Testis (tissue), 3 donors: Measurements from ENCODE around the gene GLIS1. TPM values are rescaled to one million over a fixed set of nuclear protein-coding genes. Genes with fewer than 3 reads are reported as not detected.

Experiments
- DNase-seq: peaks from one replicate; pipeline ENCODE4 v3.0.0-alpha.2; 2019
- H3K27ac ChIP-seq, 2 donors: fragments of 200-600 bp; sonication (generic); one replicate each; pipeline ENCODE4 v1.5.1; 2019
- H3K27me3 ChIP-seq: fragments of 200-600 bp; sonication (generic); one replicate; pipeline ENCODE4 v1.5.1; 2019
- H3K36me3 ChIP-seq: fragments of 200-600 bp; sonication (generic); one replicate; pipeline ENCODE4 v1.5.1; 2017; ENCODE audit warnings: low read depth; ENCODE audit errors: missing control alignments
- H3K4me1 ChIP-seq: fragments of 200-600 bp; sonication (generic); one replicate; pipeline ENCODE4 v1.5.1; 2019
- H3K4me3 ChIP-seq, 2 donors: fragments of 200-600 bp; sonication (generic); one replicate each; pipeline ENCODE4 v1.5.1; 2017 to 2019
- H3K9me3 ChIP-seq: fragments of 200-600 bp; sonication (generic); one replicate; pipeline ENCODE4 v1.5.1; 2017
- POLR2A ChIP-seq: fragments of 450-650 bp; IDR thresholded peaks from one replicate; pipeline ENCODE4 v1.6.1; 2017; ENCODE audit warnings: antibody characterized with exemption, mild to moderate bottlenecking, moderate library complexity
- WGBS, 2 donors: methylation state at CpG; one replicate each; pipeline ENCODE4 v1.1.5; 2018; 5-methylcytosine and 5-hydroxymethylcytosine counted together
- intact Hi-C: fragments of 100-400 bp; cut with DNase I; formaldehyde crosslinking; loops from one replicate; pipeline ENCODE4 v1.15.1; 2023; ENCODE audit warnings: low total_unique reads
- polyA plus RNA-seq: library from polyadenylated mRNA; stranded (reverse); fragments of 350-450 nt; fragmentation: Illumina TruSeq; extraction: RNeasy Lipid Tissue Mini Kit (QIAGEN cat#74804); gene quantifications from one replicate; pipeline ENCODE4 v1.2.3, GENCODE V29; 2014; ENCODE audit warnings: low read depth, low replicate concordance; ENCODE audit not compliant: insufficient read depth
- total RNA-seq, 2 donors: library from RNA; depleted of rRNA; stranded (reverse); fragments of >200 nt; gene quantifications; one replicate each; pipeline ENCODE4 v1.2.3, GENCODE V29; 2016
- TF ChIP-seq, protein P1 (sequence below), 3 experiments: fragments of 450-650 bp in 2 of 3; fragments of 200-600 bp in 1 of 3; sonication (generic) in 1 of 3; IDR thresholded peaks; one replicate each; pipeline ENCODE4 v1.5.1; 2016 to 2019; ENCODE audit warnings: antibody characterized with exemption in 3 of 3, mild to moderate bottlenecking in 2 of 3, moderate library complexity in 1 of 3

Gene GLIS1
- total and polyA plus RNA-seq, 3 donors from 2014 or later = 2.9 to 6.1 (median 3.8) TPM

- intact Hi-C loops = no loop called here
- 89 to 100% methylated on average over 9 to 11 of the region's 11 CpGs for WGBS, 2 donors
- no peak overlapping the region for H3K4me3 ChIP-seq
- no peaks in the 10 kb centered on the region for H3K27me3 ChIP-seq
- DNase-seq = no peak
- no peaks in the 10 kb centered on the region for H3K9me3 ChIP-seq
- TF ChIP-seq, protein P1, sequence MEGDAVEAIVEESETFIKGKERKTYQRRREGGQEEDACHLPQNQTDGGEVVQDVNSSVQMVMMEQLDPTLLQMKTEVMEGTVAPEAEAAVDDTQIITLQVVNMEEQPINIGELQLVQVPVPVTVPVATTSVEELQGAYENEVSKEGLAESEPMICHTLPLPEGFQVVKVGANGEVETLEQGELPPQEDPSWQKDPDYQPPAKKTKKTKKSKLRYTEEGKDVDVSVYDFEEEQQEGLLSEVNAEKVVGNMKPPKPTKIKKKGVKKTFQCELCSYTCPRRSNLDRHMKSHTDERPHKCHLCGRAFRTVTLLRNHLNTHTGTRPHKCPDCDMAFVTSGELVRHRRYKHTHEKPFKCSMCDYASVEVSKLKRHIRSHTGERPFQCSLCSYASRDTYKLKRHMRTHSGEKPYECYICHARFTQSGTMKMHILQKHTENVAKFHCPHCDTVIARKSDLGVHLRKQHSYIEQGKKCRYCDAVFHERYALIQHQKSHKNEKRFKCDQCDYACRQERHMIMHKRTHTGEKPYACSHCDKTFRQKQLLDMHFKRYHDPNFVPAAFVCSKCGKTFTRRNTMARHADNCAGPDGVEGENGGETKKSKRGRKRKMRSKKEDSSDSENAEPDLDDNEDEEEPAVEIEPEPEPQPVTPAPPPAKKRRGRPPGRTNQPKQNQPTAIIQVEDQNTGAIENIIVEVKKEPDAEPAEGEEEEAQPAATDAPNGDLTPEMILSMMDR (IDR thresholded peaks at IDR 0.05) = no peak
- no peak for TF ChIP-seq POLR2A
- no peaks in the 10 kb centered on the region for H3K36me3 ChIP-seq
- no peak overlapping the region for H3K27ac ChIP-seq
- no peaks in the 10 kb centered on the region for H3K4me1 ChIP-seq
Measured at GRCh38 chr1:53690411-53690810, 48.6 kb downstream of the GLIS1 start.

GRCh38 chr1:53689736-53690326, 49.1 kb downstream of the GLIS1 start:
- Histone ChIP-seq H3K27ac (no peak overlapping the region), H3K4me1 (no peaks in the 10 kb centered on the region), H3K27me3 (no peaks in the 10 kb centered on the region), H3K36me3 (no peaks in the 10 kb centered on the region), H3K9me3 (no peaks in the 10 kb centered on the region), H3K4me3 (no peak overlapping the region)
- DNase-seq = no peak
- intact Hi-C loops = no loop called here
- TF ChIP-seq, protein P1 (IDR thresholded peaks at IDR 0.05) = no peak
- no peak for TF ChIP-seq POLR2A
- 83% methylated on average over 9 to 12 of the region's 12 CpGs for WGBS, 2 donors

DNA sequence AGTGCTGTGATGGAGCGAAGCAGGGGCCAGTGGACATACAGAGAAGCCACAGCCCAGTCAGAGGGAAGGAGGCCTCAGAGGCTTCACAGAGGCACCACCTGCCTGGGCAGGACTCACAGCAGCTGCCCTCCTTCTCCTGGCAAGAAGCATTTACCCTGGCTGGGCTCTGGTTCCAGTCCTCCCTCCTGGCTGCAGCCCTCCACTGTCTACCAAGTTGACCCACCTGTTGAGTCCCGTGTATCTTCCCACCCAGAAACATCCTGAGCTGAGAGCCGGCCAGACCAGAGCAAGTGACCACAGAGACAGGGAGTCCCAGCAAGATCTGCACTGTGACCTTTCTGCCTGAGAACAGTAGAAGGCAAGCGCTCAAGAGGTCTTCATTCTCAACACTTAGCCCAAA, 49.7 kb downstream of the GLIS1 start:
- Histone ChIP-seq H3K9me3 (no peaks in the 10 kb centered on the region), H3K4me1 (no peaks in the 10 kb centered on the region), H3K36me3 (no peaks in the 10 kb centered on the region), H3K27me3 (no peaks in the 10 kb centered on the region), H3K27ac (no peak overlapping the region), H3K4me3 (no peak overlapping the region)
- no peak for TF ChIP-seq POLR2A
- no peak for DNase-seq
- 88 to 100% methylated on average over 2 to 4 of the region's 4 CpGs for WGBS, 2 donors
- intact Hi-C loops = no loop called here

DNA sequence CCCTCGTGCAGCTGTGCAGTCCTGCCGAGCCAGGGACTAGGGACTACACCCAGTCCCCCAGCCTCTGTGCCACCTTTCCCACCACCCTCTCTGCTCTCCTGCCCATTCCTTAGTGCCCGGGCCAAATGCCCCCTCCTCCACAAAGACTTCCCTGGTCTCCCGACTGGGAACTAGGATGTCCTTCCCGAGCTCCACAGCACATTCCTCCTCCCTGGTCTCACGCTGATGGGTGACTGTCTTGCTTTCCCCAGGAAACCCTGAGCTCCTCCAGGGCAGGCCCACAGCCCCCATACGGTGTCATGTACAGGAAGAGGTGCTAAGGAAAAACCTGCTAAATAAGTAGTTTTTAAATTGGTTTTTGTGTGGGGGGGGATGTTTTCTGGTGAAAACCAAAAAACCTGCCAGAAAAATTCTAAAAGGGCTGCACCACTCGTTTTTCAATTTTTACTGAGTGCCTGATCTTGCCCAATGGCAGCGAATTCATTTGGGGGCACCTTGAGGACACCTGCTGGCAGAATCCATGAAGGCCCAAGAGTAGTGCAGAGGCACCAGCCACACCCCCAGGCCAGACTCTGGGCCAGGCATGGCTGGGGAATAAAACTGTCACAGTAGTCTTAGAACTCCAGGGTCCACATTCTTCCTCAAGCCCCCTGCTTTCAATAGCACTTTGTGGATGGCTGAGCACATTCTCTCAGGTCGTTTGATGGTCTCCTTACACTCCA, 50.4 kb downstream of the GLIS1 start:
- TF ChIP-seq, protein P1 (IDR thresholded peaks at IDR 0.05) = no peak
- no peak for TF ChIP-seq POLR2A
- no peaks in the 10 kb centered on the region for H3K4me1 ChIP-seq
- no peak overlapping the region for H3K27ac ChIP-seq
- intact Hi-C loops = no loop called here
- H3K4me3 ChIP-seq = no peak overlapping the region
- no peaks in the 10 kb centered on the region for H3K27me3 ChIP-seq
- no peak for DNase-seq
- no peaks in the 10 kb centered on the region for H3K36me3 ChIP-seq
- WGBS, 2 donors = 80 to 85% methylated on average over 8 to 10 of the region's 10 CpGs
- no peaks in the 10 kb centered on the region for H3K9me3 ChIP-seq

GRCh38 chr1:53687901-53688300, 51.1 kb downstream of the GLIS1 start:
- TF ChIP-seq POLR2A = no peak
- TF ChIP-seq, protein P1 (IDR thresholded peaks at IDR 0.05) = no peak
- H3K9me3 ChIP-seq = no peaks in the 10 kb centered on the region
- H3K27me3 ChIP-seq = no peaks in the 10 kb centered on the region
- intact Hi-C loops = no loop called here
- 90 to 93% methylated on average over 8 to 19 of the region's 19 CpGs for WGBS, 2 donors
- no peaks in the 10 kb centered on the region for H3K4me1 ChIP-seq
- no peak overlapping the region for H3K27ac ChIP-seq
- H3K36me3 ChIP-seq = no peaks in the 10 kb centered on the region
- no peak for DNase-seq
- H3K4me3 ChIP-seq = no peak overlapping the region
